Measurements from ENCODE around the gene PLCH2. TPM values are rescaled to one million over a fixed set of nuclear protein-coding genes. Genes with fewer than 3 reads are reported as not detected.

Gene PLCH2
- total and polyA plus RNA-seq, 11 donors = 0.04 to 1.0 (median 0.35) TPM; not detected in 4

- Histone ChIP-seq H3K27ac (no peak overlapping the region), H3K27me3 (peaks cover 29 to 83% (median 55%) of the 10 kb centered on the region in 9 donors), H3K9me3 (no peaks in the 10 kb centered on the region), H3K36me3 (no peaks in the 10 kb centered on the region), H3K4me3 (no peak overlapping the region), H3K4me1 (peaks cover 0 to 4% (median 0%) of the 10 kb centered on the region in 12 donors)
- no peak for TF ChIP-seq POLR2A (IDR thresholded peaks at IDR 0.05)
- TF ChIP-seq CTCF (IDR thresholded peaks at IDR 0.05) = no peak
- ATAC-seq (no peak), DNase-seq (no peak)
- 71 to 79% (median 76%) methylated on average over 25 to 33 of the region's 33 CpGs for WGBS, 4 donors
- intact Hi-C loops (cut with DNase I) = no loop called here
These were observed 10.5 kb upstream of the PLCH2 start for GRCh38 chr1:2465371-2466269.

- TF ChIP-seq CTCF (IDR thresholded peaks at IDR 0.05) (no peak), POLR2A (IDR thresholded peaks at IDR 0.05) (no peak)
These were observed 9.8 kb upstream of the PLCH2 start for GRCh38 chr1:2466270-2466665.

GRCh38 chr1:2466958-2467554 is 9.0 kb upstream of the PLCH2 start:
- Histone ChIP-seq H3K27me3 (peaks cover 29 to 85% (median 55%) of the 10 kb centered on the region in 9 donors), H3K4me3 (no peak overlapping the region), H3K9me3 (no peaks in the 10 kb centered on the region), H3K4me1 (peaks cover 0 to 4% (median 0%) of the 10 kb centered on the region in 12 donors), H3K36me3 (no peaks in the 10 kb centered on the region), H3K27ac (no peak overlapping the region)
- intact Hi-C loops (cut with DNase I) = no loop called here
- ATAC-seq = no peak
- TF ChIP-seq POLR2A (IDR thresholded peaks at IDR 0.05) = no peak
- no peak for TF ChIP-seq CTCF (IDR thresholded peaks at IDR 0.05)
- DNase-seq = no peak
- 4 to 5% (median 4%) methylated on average over 7 to 30 of the region's 30 CpGs for WGBS, 4 donors

More at GRCh38 chr1:2466270-2466665, 9.8 kb upstream of the PLCH2 start:
- Histone ChIP-seq H3K4me1 (peaks cover 0 to 4% (median 0%) of the 10 kb centered on the region in 12 donors), H3K4me3 (no peak overlapping the region), H3K27ac (no peak overlapping the region), H3K36me3 (no peaks in the 10 kb centered on the region), H3K27me3 (peaks cover 29 to 85% (median 55%) of the 10 kb centered on the region in 9 donors), H3K9me3 (no peaks in the 10 kb centered on the region)
- intact Hi-C loops (cut with DNase I) = no loop called here
- 47 to 73% (median 62%) methylated on average over 8 to 12 of the region's 12 CpGs for WGBS, 4 donors
- no peak for ATAC-seq
- DNase-seq = no peak

- H3K27me3 ChIP-seq = peaks cover 29 to 86% (median 51%) of the 10 kb centered on the region in 9 donors
- TF ChIP-seq POLR2A (IDR thresholded peaks at IDR 0.05) (no peak), CTCF (IDR thresholded peaks at IDR 0.05) (no peak)
- H3K27ac ChIP-seq = no peak overlapping the region
- ATAC-seq (peak in 1 of 4 donors; percentile 50), DNase-seq (peak in 3 of 5 donors; percentile 23 to 36 (median 30))
- H3K9me3 ChIP-seq = no peaks in the 10 kb centered on the region
- 18 to 24% (median 22%) methylated on average over 8 to 14 of the region's 14 CpGs for WGBS, 4 donors
- intact Hi-C loops (cut with DNase I) = no loop called here
- H3K4me1 ChIP-seq = peaks cover 0 to 4% (median 0%) of the 10 kb centered on the region in 12 donors
- no peak overlapping the region for H3K4me3 ChIP-seq
- H3K36me3 ChIP-seq = no peaks in the 10 kb centered on the region
These were observed 8.0 kb upstream of the PLCH2 start for GRCh38 chr1:2468041-2468472.
